Measurements from ENCODE around the gene TBC1D3C.
"Not testable (repeated sequence)": the region's sequence is repeated elsewhere in the genome, so short reads cannot be mapped to it uniquely, and the experiment has no call there.

DNA sequence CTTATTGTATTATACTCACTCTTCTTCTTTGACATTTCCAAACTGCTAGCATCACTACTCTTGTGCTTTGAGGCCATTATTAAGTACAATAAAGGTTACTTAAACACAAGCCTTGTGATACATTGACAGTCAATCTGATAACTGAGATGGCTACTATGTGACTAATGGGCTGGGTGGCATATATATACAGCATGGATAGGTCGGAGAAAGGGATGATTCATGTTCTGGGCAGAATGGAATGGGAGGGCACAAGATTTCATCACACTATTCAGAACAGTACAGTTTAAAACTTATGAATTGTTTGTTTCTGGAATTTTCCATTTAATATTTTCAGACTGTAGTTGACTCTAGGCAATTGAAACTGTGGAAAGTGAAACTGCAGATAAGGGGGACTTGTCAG, 18.9 kb upstream of the TBC1D3C start:
- TF ChIP-seq MIER1 (IDR thresholded peaks at IDR 0.05; ENCODE audit: low read depth); CBX8 (IDR thresholded peaks at IDR 0.05; ENCODE audit: borderline replicate concordance, extremely low read depth, low read depth, low read length, poor library complexity, severe bottlenecking); ZNF586 (CRISPR knock-in tag; conservative IDR thresholded peaks at IDR 0.05); L3MBTL2 (IDR thresholded peaks at IDR 0.05); TAF1 (IDR thresholded peaks at IDR 0.05; ENCODE audit: control insufficient read depth, extremely low read depth, insufficient read depth, low read length, severe bottlenecking); NFIC (IDR thresholded peaks at IDR 0.05); CREB1 (IDR thresholded peaks at IDR 0.05); CREB1 (CRISPR knock-in tag; IDR thresholded peaks at IDR 0.05); ZNF263 (CRISPR knock-in tag; IDR thresholded peaks at IDR 0.05; ENCODE audit: borderline replicate concordance); RCOR1 (IDR thresholded peaks at IDR 0.05; ENCODE audit: borderline replicate concordance in 1 of 2, low read depth in 2 of 2, low read length in 2 of 2); SMC3 (conservative IDR thresholded peaks at IDR 0.05; ENCODE audit: insufficient read depth, low read depth, low read length): not testable (repeated sequence)
- TF ChIP-seq, protein P1, sequence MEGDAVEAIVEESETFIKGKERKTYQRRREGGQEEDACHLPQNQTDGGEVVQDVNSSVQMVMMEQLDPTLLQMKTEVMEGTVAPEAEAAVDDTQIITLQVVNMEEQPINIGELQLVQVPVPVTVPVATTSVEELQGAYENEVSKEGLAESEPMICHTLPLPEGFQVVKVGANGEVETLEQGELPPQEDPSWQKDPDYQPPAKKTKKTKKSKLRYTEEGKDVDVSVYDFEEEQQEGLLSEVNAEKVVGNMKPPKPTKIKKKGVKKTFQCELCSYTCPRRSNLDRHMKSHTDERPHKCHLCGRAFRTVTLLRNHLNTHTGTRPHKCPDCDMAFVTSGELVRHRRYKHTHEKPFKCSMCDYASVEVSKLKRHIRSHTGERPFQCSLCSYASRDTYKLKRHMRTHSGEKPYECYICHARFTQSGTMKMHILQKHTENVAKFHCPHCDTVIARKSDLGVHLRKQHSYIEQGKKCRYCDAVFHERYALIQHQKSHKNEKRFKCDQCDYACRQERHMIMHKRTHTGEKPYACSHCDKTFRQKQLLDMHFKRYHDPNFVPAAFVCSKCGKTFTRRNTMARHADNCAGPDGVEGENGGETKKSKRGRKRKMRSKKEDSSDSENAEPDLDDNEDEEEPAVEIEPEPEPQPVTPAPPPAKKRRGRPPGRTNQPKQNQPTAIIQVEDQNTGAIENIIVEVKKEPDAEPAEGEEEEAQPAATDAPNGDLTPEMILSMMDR (IDR thresholded peaks at IDR 0.05 in 2 of 3, conservative IDR thresholded peaks at IDR 0.05 in 1 of 3; ENCODE audit: insufficient read depth in 2 of 3, low read depth in 1 of 3, low read length in 3 of 3) = not testable (repeated sequence)

Measured in K562 (cell line).